ENCODE data around the gene OR52W1.
"Not testable (repeated sequence)": the region's sequence is repeated elsewhere in the genome, so short reads cannot be mapped to it uniquely, and the experiment has no call there.

OR52W1 gene

DNA sequence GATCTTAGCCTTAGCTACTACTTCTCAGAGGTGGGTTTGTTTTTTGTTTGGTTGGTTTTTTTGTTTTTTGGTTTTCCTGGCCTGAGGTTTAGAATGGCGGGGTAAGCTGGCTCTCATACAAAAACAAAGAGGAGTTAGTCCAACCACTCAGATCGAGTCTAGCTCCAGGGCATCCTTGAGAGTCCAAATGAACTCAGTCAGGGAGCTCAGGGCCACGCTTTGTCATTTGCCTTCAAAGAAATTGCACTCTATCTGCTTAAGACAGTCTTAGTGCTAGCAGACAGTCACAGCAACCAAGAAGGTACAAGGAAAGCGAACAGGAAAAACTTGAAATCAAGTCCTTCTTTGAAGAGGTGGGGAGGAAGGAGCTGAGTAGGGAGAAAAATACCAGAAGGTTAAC, 17.5 kb downstream of the OR52W1 start:
- in situ Hi-C loops (cut with MboI; ENCODE audit: low sequenced_read_pairs) = no loop called here

DNA sequence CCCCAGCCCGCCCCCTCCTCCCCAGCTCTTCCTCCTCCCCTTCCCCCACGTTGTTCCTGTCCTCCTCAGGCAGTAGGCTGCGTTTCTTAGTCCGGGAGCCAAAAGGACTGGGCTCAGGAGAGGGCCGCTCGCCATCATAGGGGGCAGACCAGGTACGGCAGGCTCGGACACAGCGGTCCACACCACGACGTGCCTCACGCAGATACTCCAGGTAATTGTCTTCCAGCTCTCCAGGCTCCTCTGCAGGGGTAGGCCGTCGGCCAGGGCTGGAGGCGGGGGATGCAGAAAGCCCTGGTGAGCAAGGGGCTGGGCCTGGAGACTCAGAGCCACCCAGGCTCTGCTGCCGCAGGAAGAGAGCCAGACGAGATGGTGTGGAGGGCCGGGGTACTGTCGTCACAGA, 18.7 kb downstream of the OR52W1 start:
- in situ Hi-C loops (cut with MboI; ENCODE audit: low sequenced_read_pairs) = no loop called here

- in situ Hi-C loops (cut with MboI; ENCODE audit: low sequenced_read_pairs) = no loop called here
Observed at GRCh38 chr11:6219359-6219758, 20.3 kb downstream of the OR52W1 start.

DNA sequence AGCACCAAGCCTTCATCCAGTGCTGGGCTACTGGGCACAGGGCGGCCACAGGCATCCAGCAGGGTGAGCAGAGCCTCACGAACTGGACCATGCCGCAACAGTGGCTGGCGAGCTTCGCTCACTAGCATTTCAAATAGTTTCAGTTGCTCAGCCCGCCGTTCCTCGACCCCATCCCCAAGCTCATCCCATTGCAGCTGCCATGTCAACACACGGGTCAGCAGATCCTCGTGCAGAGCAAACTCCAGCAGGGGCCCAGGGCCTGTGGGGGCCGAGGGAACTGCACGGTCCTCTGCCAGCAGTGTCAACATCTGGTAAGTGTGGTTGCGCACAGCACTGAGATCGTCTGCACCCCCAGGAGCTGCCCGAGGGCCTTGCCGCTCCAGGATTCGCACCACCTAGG, 24.8 kb downstream of the OR52W1 start:
- in situ Hi-C loops (cut with MboI; ENCODE audit: low sequenced_read_pairs) = no loop called here

DNA sequence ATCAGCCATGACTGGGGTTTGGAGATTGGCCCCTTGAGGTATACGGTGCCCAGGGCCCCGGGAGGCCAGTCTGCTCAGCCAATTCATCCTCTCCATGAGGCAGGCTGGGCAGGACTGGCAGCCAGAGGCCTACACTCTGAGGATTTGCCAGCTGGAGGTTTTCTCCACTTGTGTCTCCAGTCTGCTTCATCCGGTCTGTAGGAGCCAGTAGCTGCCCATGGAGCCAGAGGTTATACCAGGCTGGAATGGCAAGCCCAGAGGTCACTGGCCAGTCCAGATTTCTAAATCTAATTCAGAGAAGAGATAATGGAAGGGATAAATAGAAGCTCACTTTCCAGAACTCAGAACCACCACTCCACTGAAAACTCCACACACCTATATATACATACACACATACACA, 25.4 kb downstream of the OR52W1 start:
- in situ Hi-C loops (cut with MboI; ENCODE audit: low sequenced_read_pairs) = no loop called here

GRCh38 chr11:6225024-6225423, 26.0 kb downstream of the OR52W1 start:
- in situ Hi-C loops (cut with MboI; ENCODE audit: low sequenced_read_pairs) = no loop called here

GRCh38 chr11:6225896-6226295, 26.9 kb downstream of the OR52W1 start:
- in situ Hi-C loops (cut with MboI; ENCODE audit: low sequenced_read_pairs) = no loop called here

DNA sequence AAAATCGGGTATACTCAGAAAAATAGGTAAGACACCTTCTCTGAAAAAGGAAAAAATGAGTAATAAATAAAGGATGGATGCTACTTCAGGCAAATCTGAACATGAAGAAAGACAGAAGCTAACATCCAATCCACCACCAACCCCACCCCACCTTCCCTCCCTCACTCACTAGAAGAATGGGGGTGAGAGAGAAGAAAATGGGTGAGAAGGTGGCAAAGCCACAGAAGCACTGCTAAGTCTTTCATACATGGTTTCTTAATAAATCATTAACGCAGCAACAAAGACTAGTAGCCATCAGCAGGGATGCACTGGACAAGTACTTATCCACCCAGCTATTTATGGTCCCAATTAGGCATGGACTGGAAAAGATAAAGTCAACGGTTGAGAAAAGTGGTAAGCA, 29.5 kb downstream of the OR52W1 start:
- in situ Hi-C loops (cut with MboI; ENCODE audit: low sequenced_read_pairs) = no loop called here

DNA sequence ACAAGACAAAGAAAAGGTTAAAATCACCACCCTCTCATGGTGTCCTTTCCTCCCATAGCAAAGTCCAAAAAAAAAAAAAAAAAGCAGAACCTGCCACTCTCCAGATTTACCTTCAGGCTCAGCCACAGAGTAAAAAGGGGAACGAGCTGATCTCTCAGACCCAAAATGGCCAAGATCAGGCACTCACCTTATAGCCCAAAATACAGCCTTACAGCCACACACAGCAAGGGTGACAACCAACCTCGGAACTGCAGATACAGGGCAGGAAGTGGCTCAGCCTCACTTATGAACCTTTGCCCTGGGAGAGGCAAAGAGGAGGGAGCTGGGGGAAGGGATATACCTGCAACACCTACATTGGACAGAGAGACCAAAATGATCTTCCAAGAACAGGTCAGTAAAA, 30.9 kb downstream of the OR52W1 start:
- in situ Hi-C loops (cut with MboI; ENCODE audit: low sequenced_read_pairs) = no loop called here

GRCh38 chr11:6232899-6233298, 33.9 kb downstream of the OR52W1 start:
- in situ Hi-C loops (cut with MboI; ENCODE audit: low sequenced_read_pairs) = no loop called here

- in situ Hi-C loops (cut with MboI; ENCODE audit: low sequenced_read_pairs) = no loop called here
Observed at GRCh38 chr11:6233984-6234386, 35.0 kb downstream of the OR52W1 start.

DNA sequence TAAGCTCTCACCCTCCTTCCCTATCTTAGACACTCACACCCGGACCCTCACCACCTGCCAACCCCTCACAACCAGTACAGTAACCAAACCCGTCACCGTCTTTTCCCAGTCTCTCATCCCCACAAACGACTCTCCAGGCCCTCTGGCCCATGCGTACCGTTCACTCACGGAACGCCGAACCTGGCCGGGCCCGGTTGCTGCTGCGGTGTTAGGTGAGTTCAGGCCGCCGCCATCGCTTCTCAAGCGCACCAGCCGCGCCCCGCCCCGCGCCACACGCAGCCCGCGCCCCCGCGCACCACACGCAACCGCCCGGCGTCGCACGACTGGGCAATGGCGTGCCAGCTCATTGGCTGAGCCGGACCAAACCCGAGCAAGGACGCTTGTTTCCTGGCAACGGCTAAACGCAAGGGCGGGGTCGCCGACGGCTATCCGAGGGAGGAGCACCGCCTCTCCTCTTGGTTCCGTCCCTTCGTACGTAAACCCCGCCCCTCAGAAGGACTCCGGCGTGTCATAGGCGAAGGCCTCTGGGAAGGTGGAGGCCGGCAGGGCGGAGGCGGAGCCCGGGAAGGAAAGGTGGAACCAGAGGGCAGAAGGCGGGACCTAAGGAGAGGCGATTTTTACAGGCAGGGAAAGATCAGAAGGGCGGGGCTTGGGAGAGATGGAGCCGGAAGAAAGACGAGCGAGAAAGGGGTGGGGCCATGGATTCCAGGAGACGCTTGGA, 35.5 kb downstream of the OR52W1 start, which contains the start of gene FHIP1B:
Gene FHIP1B (minus strand): TSS at position 250 of the 721 bp plus-strand sequence. CDS start 10,120 bp downstream, outside the sequence.
- in situ Hi-C loops (cut with MboI; ENCODE audit: low sequenced_read_pairs) = no loop called here

- in situ Hi-C loops (cut with MboI; ENCODE audit: low sequenced_read_pairs) = no loop called here
Observed at GRCh38 chr11:6237266-6237665, 38.2 kb downstream of the OR52W1 start.

GRCh38 chr11:6237761-6238302, 38.8 kb downstream of the OR52W1 start:
- in situ Hi-C loops (cut with MboI; ENCODE audit: low sequenced_read_pairs) = no loop called here

DNA sequence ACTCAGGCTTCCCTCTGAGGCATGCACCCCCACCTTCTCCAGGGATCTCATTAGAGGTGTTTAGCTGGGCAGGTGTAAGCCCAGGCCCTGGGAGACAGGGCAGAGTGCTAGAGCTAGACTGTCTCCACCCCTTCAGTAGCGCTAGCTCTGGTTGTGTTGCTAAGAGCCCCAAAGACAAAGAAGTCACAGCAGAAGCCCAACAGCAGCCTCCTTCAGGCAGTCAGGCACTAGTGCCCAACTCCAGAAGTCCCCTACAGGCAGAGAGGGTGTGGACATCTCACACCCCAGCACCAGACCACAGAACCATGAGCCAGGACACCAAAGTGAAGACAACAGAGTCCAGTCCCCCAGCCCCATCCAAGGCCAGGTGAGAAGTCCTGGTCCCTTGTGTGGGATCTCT, 39.9 kb downstream of the OR52W1 start, which contains the start of gene CNGA4:
Gene CNGA4 (plus strand): TSS at position 188 of the 400 bp plus-strand sequence. CDS start 118 bp downstream, at position 306.
- in situ Hi-C loops (cut with MboI; ENCODE audit: low sequenced_read_pairs) = no loop called here

DNA sequence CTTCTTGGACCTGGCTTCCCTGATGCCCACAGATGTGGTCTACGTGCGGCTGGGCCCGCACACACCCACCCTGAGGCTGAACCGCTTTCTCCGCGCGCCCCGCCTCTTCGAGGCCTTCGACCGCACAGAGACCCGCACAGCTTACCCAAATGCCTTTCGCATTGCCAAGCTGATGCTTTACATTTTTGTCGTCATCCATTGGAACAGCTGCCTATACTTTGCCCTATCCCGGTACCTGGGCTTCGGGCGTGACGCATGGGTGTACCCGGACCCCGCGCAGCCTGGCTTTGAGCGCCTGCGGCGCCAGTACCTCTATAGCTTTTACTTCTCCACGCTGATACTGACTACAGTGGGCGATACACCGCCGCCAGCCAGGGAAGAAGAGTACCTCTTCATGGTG, 41.1 kb downstream of the OR52W1 start:
- in situ Hi-C loops (cut with MboI; ENCODE audit: low sequenced_read_pairs) = no loop called here

- in situ Hi-C loops (cut with MboI; ENCODE audit: low sequenced_read_pairs) = no loop called here
Observed at GRCh38 chr11:6240781-6241180, 41.8 kb downstream of the OR52W1 start.

DNA sequence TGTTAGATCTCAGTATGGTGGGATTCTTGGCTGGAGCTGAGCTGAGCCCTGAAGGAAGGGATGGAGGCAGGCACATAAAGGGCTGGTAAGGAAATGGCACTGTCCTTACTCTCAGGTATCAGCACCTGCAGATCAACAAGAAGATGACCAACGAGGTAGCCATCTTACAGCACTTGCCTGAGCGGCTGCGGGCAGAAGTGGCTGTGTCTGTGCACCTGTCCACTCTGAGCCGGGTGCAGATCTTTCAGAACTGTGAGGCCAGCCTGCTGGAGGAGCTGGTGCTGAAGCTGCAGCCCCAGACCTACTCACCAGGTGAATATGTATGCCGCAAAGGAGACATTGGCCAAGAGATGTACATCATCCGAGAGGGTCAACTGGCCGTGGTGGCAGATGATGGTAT, 42.3 kb downstream of the OR52W1 start:
- in situ Hi-C loops (cut with MboI; ENCODE audit: low sequenced_read_pairs) = no loop called here

GRCh38 chr11:6245536-6245935, 46.5 kb downstream of the OR52W1 start:
- in situ Hi-C loops (cut with MboI; ENCODE audit: low sequenced_read_pairs) = no loop called here

DNA sequence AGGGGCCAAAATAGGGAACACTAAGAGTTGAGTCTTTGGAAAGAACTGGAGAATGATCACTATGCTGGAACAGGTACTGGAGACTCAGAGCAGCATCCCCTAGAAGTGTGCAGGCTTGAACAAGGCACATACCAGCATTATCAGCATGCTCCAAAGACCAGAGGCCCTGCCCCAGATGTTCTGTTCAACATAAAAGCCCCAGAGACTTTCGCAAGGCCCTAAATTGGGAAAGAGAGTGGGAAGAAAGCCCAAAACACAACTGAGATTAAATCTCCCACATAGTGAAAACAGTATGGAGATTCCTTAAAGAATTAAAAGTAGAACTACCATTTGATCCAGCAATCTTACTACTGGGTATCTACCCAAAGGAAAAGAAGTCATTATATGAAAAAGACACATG, 49.2 kb downstream of the OR52W1 start:
- in situ Hi-C loops (cut with MboI; ENCODE audit: low sequenced_read_pairs) = no loop called here

GRCh38 chr11:6248897-6249296, 49.9 kb downstream of the OR52W1 start:
- in situ Hi-C loops (cut with MboI; ENCODE audit: low sequenced_read_pairs) = not testable (repeated sequence)

Measured in hTERT RPE-1 (cell line).